ENCODE measurements around the gene ANKS6. TPM values are rescaled to one million over a fixed set of nuclear protein-coding genes. Genes with fewer than 3 reads are reported as not detected.

The ANKS6 gene
- total RNA-seq, 1 experiment from 2014 or later, result 19.6 TPM

- H3K9me3 ChIP-seq (ENCODE audit: control insufficient read depth, insufficient read depth, low read depth, low read length), result no peaks in the 10 kb centered on the region
- no peak overlapping the region for H3K27ac ChIP-seq (ENCODE audit: low read length)
- POLR2A ChIA-PET, result no interaction called here
- CTCF ChIA-PET, result no interaction called here
- H3K4me3 ChIP-seq (ENCODE audit: low read depth in 2 of 2, low read length in 2 of 2), result no peak overlapping the region
- peaks cover 4% of the 10 kb centered on the region for H3K27me3 ChIP-seq (ENCODE audit: control insufficient read depth, insufficient read depth, low read length)
- H3K36me3 ChIP-seq (ENCODE audit: control insufficient read depth, insufficient read depth, low read length), result no peaks in the 10 kb centered on the region
- in situ Hi-C loops (cut with HindIII; ENCODE audit: low pct_unique_long_range_greater_than_20kb, low sequenced_read_pairs), result no loop called here
- no peak for TF ChIP-seq SIN3A (IDR thresholded peaks at IDR 0.05; ENCODE audit: borderline replicate concordance, insufficient read depth, low read depth, low read length)
- no peak for TF ChIP-seq TCF7L2 (IDR thresholded peaks at IDR 0.05; ENCODE audit: low read depth, low read length)
- TF ChIP-seq REST (IDR thresholded peaks at IDR 0.05; ENCODE audit: insufficient read depth in 1 of 2, low read depth in 2 of 2, low read length in 1 of 2), result no peak
- TF ChIP-seq CTCF (IDR thresholded peaks at IDR 0.05), result no peak
- no peak for TF ChIP-seq POLR2AphosphoS5 (IDR thresholded peaks at IDR 0.05; ENCODE audit: low read depth, low read length)
- DNase-seq (ENCODE audit: low read depth, low spot score) (no peak), ATAC-seq (no peak)
- intact Hi-C loops (cut with micrococcal nuclease; ENCODE audit: unreplicated experiment), result no loop called here
- H3K4me1 ChIP-seq (ENCODE audit: control insufficient read depth, insufficient read depth, low read length), result no peaks in the 10 kb centered on the region
- no TSS peak for BruUV-seq (replicated peaks)
Observed at GRCh38 chr9:98719055-98719454, 77.3 kb downstream of the ANKS6 start.

GRCh38 chr9:98714833-98715232, 81.5 kb downstream of the ANKS6 start:
- DNase-seq (ENCODE audit: low read depth, low spot score), result no peak
- peaks cover 3% of the 10 kb centered on the region for H3K27me3 ChIP-seq (ENCODE audit: control insufficient read depth, insufficient read depth, low read length)
- no peaks in the 10 kb centered on the region for H3K36me3 ChIP-seq (ENCODE audit: control insufficient read depth, insufficient read depth, low read length)
- intact Hi-C loops (cut with micrococcal nuclease; ENCODE audit: unreplicated experiment) (no loop called here), in situ Hi-C loops (cut with HindIII; ENCODE audit: low pct_unique_long_range_greater_than_20kb, low sequenced_read_pairs) (no loop called here)
- H3K9me3 ChIP-seq (ENCODE audit: control insufficient read depth, insufficient read depth, low read depth, low read length), result no peaks in the 10 kb centered on the region
- BruUV-seq (replicated peaks), result no TSS peak
- POLR2A ChIA-PET, result no interaction called here
- H3K27ac ChIP-seq (ENCODE audit: low read length), result no peak overlapping the region
- H3K4me1 ChIP-seq (ENCODE audit: control insufficient read depth, insufficient read depth, low read length), result no peaks in the 10 kb centered on the region
- CTCF ChIA-PET, result no interaction called here
- H3K4me3 ChIP-seq (ENCODE audit: low read depth in 2 of 2, low read length in 2 of 2), result no peak overlapping the region
- no peak for TF ChIP-seq TCF7L2 (IDR thresholded peaks at IDR 0.05; ENCODE audit: low read depth, low read length)
- TF ChIP-seq REST (IDR thresholded peaks at IDR 0.05; ENCODE audit: insufficient read depth in 1 of 2, low read depth in 2 of 2, low read length in 1 of 2), result no peak
- ATAC-seq, result no peak
